Measurements from ENCODE around the gene CNPY3. TPM values are rescaled to one million over a fixed set of nuclear protein-coding genes. Genes with fewer than 3 reads are reported as not detected.

The CNPY3 gene
- total RNA-seq, 4 donors from 2014 or later = 23.3 to 37.9 (median 36.8) TPM

DNA sequence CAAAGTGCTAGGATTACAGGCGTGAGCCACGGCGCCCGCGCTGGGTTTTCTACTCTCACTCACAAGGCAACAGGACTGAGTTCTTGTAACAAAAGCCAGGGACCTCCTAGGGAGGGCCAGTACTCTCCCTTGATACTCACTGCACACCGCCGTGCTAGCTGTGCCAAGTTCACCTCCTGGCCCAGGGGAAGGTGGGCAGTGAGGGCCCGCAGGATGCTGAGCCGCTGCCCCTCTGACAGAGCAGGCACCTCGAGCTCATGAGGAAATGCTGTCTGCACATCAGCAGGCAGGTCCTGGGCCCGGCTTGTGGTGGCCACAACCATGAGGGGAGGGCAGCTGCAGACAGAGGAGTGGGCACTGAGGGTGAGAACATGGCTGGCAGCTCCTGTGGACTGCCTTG, 37.9 kb downstream of the CNPY3 start:
- no CpG with 5 or more reads among the region's 11 CpGs for WGBS, 2 donors (ENCODE audit: low coverage in 1 of 2)
- TF ChIP-seq POLR2A (IDR thresholded peaks at IDR 0.05) (no peak), EP300 (IDR thresholded peaks at IDR 0.05) (no peak), POLR2AphosphoS5 (IDR thresholded peaks at IDR 0.05) (no peak)
- TF ChIP-seq, protein P1, sequence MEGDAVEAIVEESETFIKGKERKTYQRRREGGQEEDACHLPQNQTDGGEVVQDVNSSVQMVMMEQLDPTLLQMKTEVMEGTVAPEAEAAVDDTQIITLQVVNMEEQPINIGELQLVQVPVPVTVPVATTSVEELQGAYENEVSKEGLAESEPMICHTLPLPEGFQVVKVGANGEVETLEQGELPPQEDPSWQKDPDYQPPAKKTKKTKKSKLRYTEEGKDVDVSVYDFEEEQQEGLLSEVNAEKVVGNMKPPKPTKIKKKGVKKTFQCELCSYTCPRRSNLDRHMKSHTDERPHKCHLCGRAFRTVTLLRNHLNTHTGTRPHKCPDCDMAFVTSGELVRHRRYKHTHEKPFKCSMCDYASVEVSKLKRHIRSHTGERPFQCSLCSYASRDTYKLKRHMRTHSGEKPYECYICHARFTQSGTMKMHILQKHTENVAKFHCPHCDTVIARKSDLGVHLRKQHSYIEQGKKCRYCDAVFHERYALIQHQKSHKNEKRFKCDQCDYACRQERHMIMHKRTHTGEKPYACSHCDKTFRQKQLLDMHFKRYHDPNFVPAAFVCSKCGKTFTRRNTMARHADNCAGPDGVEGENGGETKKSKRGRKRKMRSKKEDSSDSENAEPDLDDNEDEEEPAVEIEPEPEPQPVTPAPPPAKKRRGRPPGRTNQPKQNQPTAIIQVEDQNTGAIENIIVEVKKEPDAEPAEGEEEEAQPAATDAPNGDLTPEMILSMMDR (IDR thresholded peaks at IDR 0.05) = no peak
- Histone ChIP-seq H3K4me1 (peaks cover 0 to 5% (median 0%) of the 10 kb centered on the region in 3 donors), H3K36me3 (peaks cover 0 to 75% of the 10 kb centered on the region in 2 donors), H3K4me3 (no peak overlapping the region), H3K27me3 (no peaks in the 10 kb centered on the region), H3K9me3 (no peaks in the 10 kb centered on the region), H3K27ac (no peak overlapping the region)
- ATAC-seq = no peak

DNA sequence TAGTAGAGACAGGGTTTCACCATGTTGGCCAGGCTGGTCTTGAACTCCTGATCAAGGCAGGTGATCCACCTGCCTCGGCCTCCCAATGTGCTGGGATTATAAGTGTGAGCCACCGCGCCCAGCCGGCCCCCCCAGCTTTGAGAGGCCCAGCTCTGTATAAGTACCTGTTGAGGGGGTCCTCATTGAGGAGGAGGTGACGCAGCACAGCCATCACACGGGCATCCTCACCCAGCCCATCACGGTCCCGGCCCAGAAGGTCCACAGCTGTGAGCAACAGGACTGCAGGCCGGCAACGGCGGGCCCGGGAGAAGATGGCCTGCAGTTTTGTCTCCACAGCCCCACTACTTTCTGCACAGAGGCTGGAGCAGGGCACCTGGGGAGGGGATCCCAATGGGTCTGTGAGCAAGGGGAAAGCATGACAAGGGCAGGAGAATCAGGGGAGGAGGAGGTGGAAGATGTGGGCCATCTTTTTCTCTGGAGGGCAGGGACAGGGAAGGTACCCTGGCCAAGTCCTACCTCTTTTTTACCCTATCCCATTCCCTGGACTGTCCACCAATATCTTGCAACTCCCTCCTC, 38.9 kb downstream of the CNPY3 start:
- Histone ChIP-seq H3K27ac (no peak overlapping the region), H3K9me3 (no peaks in the 10 kb centered on the region), H3K4me3 (no peak overlapping the region), H3K36me3 (peaks cover 0 to 69% of the 10 kb centered on the region in 2 donors), H3K4me1 (peaks cover 0 to 5% (median 0%) of the 10 kb centered on the region in 3 donors), H3K27me3 (no peaks in the 10 kb centered on the region)
- 100% methylated on average over 1 of the region's 12 CpGs; no CpG with 5 or more reads in 1 of the 2 donors for WGBS, 2 donors (ENCODE audit: low coverage in 1 of 2)
- ATAC-seq = no peak
- TF ChIP-seq POLR2A (IDR thresholded peaks at IDR 0.05) = no peak
- TF ChIP-seq, protein P1 (IDR thresholded peaks at IDR 0.05) = no peak
- TF ChIP-seq POLR2AphosphoS5 (IDR thresholded peaks at IDR 0.05) = no peak
- no peak for TF ChIP-seq EP300 (IDR thresholded peaks at IDR 0.05)

DNA sequence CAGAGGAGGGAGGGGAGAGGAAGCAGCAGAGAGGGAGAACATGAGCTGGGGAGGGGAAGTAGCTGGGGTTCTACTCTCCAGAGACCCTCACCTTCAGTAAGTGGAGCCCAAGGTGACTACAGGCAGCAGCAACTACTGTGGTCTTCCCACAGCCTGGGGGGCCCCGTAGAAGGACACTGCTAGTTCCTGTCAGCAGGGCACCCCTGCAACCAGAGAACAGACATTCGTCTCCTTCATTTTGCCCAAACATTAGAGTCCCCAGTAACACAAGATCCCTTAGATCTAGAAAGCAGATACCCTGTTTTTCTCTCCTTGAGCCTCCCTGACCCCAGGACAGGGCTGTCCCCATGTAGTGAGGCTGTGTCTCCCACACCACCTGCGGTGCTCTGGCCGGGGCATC, 39.5 kb downstream of the CNPY3 start:
- peaks cover 0 to 63% of the 10 kb centered on the region in 2 donors for H3K36me3 ChIP-seq
- ATAC-seq = no peak
- no peak for TF ChIP-seq POLR2A (IDR thresholded peaks at IDR 0.05)
- no peak for TF ChIP-seq POLR2AphosphoS5 (IDR thresholded peaks at IDR 0.05)
- TF ChIP-seq, protein P1 (IDR thresholded peaks at IDR 0.05) = no peak
- no peak for TF ChIP-seq EP300 (IDR thresholded peaks at IDR 0.05)
- H3K27ac ChIP-seq = no peak overlapping the region
- H3K4me3 ChIP-seq = no peak overlapping the region
- H3K9me3 ChIP-seq = no peaks in the 10 kb centered on the region
- WGBS, 2 donors (ENCODE audit: low coverage in 1 of 2) = 61 to 100% methylated on average over 2 to 3 of the region's 4 CpGs
- H3K27me3 ChIP-seq = no peaks in the 10 kb centered on the region
- H3K4me1 ChIP-seq = peaks cover 0 to 5% (median 0%) of the 10 kb centered on the region in 3 donors

DNA sequence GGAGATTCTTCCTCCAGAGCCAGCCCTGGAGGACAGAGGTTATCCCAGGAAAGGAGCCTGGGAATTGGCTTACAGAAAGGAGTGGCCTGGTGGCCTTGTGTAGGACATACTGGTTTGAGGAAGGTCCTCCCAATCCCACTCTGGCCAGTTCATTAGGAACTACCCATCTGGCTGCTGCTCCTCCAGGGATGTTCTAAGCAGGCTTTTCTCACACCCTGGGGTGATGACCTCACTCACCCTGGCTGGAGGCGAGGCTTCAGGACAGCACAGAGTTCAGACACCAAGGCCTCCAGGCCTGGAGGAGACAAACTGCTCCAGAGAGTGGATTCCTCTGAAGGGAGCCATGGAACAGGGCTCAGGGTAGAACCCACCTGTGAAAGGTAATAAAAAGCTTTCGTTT, 40.2 kb downstream of the CNPY3 start:
- no peak for ATAC-seq
- peaks cover 0 to 57% of the 10 kb centered on the region in 2 donors for H3K36me3 ChIP-seq
- WGBS, 2 donors (ENCODE audit: low coverage in 1 of 2) = 89% methylated on average over 1 of the region's 2 CpGs; no CpG with 5 or more reads in 1 of the 2 donors
- TF ChIP-seq, protein P1 (IDR thresholded peaks at IDR 0.05) = no peak
- TF ChIP-seq POLR2AphosphoS5 (IDR thresholded peaks at IDR 0.05) (no peak), EP300 (IDR thresholded peaks at IDR 0.05) (no peak), POLR2A (IDR thresholded peaks at IDR 0.05) (no peak)
- no peaks in the 10 kb centered on the region for H3K9me3 ChIP-seq
- no peak overlapping the region for H3K27ac ChIP-seq
- H3K27me3 ChIP-seq = no peaks in the 10 kb centered on the region
- no peak overlapping the region for H3K4me3 ChIP-seq
- H3K4me1 ChIP-seq = peaks cover 0 to 5% (median 0%) of the 10 kb centered on the region in 3 donors

DNA sequence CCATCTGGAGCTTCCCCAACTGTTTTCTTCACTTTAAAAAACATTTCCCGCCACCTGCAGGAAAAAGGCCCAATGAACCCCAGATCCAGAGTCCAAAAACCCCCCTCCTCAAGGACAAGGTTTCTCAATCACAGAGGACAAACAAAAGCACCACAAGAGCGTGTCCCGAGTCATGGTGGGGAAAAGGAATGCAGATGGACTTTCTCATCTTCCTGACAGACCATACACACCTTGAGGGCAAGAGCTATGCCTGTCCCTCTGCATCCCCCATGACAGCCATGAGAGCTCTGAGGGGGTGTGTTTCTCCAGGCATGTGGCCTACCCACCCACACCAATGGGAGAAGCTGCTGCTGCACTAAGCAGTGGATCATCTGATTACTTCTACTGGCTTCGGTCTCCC, 40.7 kb downstream of the CNPY3 start:
- WGBS, 2 donors (ENCODE audit: low coverage in 1 of 2) = 60 to 75% methylated on average over 1 of the region's 4 CpGs
- ATAC-seq = no peak
- TF ChIP-seq POLR2AphosphoS5 (IDR thresholded peaks at IDR 0.05) (no peak), POLR2A (IDR thresholded peaks at IDR 0.05) (no peak), EP300 (IDR thresholded peaks at IDR 0.05) (no peak)
- TF ChIP-seq, protein P1 (IDR thresholded peaks at IDR 0.05) = no peak
- H3K27me3 ChIP-seq = no peaks in the 10 kb centered on the region
- H3K36me3 ChIP-seq = peaks cover 0 to 51% of the 10 kb centered on the region in 2 donors
- no peaks in the 10 kb centered on the region for H3K9me3 ChIP-seq
- H3K27ac ChIP-seq = no peak overlapping the region
- no peak overlapping the region for H3K4me3 ChIP-seq
- H3K4me1 ChIP-seq = peaks cover 0 to 5% (median 0%) of the 10 kb centered on the region in 3 donors

Measured in gastroesophageal sphincter (tissue), 4 donors.